Amygdala (tissue), 56 donors: Measurements from ENCODE around the gene SLC8A2.

Experiments
- DNase-seq, 56 donors: peaks; one replicate each; lab custom pipeline; 2025; lab: John Stamatoyannopoulos, UW

The SLC8A2 gene

GRCh38 chr19:47467914-47468313 is 3.8 kb downstream of the SLC8A2 start:
- DNase-seq = no peak

DNA sequence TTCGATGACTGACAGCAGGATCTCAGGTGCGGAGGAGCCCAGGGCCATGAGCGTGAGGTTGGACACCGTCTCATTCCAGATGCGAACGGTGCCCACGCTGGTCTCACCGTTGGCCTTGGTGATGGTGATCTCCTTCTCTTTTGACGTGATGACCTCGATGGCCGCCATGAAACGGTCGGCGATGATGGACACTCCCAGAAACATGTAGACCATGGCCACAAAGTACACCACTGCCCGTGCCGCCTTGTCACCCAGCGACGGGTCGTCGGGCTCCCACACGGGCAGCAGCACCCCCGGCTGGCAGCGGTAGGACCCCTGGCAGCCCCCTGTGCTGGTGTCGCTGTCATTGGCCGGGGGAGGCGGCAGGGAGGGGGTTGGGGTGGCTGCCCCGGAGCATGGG is 5.7 kb downstream of the SLC8A2 start:
- DNase-seq = no peak

DNA sequence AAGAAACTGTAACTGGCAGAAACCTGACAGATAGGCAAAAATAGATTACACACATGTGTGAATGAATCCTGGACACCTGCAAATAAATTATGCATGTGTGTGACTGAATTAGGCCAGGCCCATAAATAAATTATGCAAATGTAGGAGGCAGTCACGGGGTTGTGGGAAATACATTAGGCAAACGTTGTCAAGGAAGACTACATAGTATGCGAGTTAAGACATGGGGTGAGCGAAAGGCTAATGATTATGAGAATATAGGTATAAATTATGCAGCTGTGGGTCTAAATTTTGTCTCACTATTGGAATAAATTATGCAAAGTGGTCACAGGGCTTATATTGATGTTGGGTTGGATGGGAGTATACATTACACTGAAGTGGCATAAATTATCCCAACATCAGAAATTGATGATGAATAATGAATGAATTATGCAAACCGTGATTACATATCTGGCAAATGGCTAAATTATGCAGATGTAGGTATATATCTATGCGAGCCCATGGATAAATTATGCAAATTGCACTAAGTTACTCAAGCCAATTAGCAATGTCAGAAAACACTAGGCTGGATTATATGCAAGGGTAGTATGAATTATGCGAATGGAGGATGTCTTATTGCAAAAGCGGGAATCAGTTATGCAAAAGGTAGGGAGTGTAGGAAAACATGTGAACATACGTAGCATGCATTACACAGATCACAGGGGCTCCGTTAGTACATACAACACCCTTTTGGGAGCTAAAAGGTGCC is 6.8 kb downstream of the SLC8A2 start:
- no peak for DNase-seq

DNA sequence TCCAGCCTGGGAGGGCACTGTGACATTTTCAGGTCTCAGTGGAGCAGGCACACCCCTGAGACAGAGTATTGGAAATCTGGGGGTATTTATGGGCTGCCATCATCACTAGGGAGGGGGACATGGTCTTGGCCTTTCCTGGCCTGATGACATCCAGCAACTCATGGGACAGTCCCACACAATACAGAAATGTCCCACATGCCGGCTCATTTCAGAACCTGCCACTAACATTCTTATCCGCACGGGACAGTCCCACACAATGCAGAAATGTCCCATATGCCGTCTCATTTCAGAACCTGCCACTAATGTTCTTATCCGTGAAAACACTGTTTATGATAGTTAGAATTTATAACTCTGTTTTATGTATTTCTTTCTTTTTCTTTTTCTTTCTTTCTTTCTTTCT is 9.8 kb downstream of the SLC8A2 start:
- no peak for DNase-seq

DNA sequence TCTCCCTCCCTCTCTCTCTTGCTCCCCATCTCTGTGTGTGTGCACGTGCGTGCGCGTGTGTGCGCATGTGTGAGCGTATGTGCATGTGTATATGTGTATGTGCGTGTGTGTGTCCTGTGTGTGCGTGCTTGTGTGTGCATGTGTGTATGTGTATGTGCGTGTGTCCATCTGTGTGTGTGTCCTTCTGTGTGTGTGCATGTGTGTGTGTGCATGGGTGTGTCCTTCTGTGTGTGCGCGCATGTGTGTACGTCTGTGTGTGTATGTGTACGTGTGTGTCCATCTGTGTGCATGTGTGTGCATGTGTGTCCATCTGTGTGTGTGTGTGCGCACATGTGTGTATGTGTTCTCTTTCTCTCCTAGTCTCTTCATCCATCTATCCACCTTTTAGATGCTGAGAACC is 12.2 kb downstream of the SLC8A2 start:
- no peak for DNase-seq

GRCh38 chr19:47458672-47459071 is 13.0 kb downstream of the SLC8A2 start:
- DNase-seq = no peak

DNA sequence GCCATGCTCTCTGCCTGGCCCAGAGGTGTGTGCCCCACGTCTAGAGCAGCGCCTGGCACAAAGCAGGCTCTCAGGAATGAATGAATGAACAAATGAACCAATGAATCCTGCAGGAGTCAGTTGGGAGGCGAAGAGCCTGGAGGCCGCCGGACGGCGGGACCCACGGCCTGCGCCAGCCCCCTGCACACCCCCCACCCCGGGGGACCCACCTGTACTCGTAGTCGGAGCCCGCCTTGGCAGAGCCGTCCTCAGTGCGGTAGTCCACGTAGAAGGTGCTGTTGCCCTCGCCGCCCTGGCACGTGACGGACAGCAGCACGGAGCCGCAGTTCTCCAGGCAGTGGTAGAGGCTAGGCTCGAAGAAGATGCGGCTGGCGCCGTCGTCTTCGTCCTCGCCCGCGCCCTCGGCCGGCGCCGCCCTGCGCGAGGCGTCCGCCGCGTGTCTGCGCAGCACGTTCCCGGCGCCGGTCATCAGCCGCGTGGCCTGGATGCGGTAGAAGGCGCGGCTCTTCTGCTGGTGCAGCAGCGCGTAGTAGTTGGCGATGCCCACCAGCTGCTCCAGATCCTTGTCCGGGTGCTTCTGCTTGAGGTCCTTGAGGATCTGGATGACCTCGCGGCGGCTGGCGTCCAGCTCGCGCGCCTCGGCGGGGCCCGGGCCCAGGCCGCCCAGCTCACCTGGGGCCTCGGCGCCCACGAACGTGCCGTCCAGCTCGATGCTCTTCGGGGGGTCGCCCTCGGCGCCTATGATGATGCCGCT is 14.8 kb downstream of the SLC8A2 start:
- DNase-seq = no peak

DNA sequence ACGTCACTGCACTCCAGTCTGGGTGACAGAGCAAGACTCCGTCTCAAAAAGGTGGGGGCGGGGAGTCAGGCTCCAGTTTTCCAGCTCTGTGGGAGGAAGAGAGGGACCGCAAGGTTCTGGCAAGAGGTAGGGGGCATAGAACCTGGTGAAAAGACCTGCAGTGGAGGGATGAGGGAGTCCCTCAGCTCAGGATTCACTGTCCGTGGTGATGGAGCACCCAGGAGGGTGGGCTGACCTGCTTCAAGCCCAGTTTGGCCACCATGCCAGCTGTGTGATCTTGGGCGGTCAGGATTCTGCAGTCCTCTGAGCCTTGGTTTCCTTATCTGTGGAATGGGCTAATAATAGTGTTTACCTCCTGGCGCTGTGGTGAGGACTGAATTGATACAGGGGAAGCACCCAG is 21.2 kb downstream of the SLC8A2 start:
- DNase-seq = no peak

- no peak for DNase-seq
Observed at GRCh38 chr19:47448360-47448727, 23.3 kb downstream of the SLC8A2 start.

DNA sequence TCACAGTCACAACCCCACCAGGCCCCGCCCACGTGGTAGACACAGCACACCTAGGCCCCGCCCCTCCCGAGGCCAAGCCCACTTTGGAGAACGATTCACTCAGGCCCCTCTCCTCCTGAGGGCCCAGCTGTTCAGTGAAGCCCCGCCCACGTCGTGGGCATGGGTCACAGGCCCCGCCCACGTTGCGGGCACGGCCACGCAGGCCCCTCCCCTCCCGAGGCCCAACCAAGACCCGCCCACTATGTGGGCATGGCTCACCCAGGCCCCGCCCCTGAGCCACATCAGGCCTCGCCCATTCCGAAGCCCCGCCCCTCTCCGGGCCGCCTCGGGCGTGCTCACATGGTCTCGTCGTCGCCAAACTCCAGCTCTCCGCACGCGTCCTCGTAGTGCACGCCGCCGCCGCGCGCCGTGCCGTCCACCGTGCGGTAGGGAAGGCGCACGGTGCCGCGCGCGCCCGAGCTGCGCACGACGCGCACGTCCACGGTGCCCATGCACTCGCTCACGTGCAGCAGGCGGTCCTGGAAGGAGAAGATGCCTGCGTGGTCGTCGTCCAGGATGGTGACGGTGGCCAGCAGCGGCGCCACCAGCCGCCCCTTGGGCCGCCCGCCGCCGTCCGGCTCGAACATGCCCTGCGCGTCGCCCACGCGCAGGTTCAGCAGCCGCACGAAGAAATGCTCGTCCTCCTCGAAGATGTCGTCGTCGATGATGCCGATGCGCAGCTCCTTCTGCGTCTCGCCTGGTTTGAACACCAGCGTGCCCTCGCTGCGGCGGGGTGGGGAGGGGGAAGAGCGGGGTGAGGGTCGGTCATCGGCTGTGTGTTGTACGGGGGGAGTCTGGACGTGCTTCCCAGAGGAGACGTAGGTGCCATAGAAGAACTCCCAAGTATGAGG is 24.0 kb downstream of the SLC8A2 start:
- peak in 35 of 56 donors; percentile 8 to 86 (median 43) for DNase-seq

- peak in 18 of 56 donors; percentile 8 to 54 (median 32) for DNase-seq
Observed at GRCh38 chr19:47446534-47447469, 24.9 kb downstream of the SLC8A2 start.

- DNase-seq = peak in 24 of 56 donors; percentile 4 to 70 (median 32)
Observed at GRCh38 chr19:47445937-47446402, 25.7 kb downstream of the SLC8A2 start.

GRCh38 chr19:47445527-47445926 is 26.2 kb downstream of the SLC8A2 start:
- no peak for DNase-seq

DNA sequence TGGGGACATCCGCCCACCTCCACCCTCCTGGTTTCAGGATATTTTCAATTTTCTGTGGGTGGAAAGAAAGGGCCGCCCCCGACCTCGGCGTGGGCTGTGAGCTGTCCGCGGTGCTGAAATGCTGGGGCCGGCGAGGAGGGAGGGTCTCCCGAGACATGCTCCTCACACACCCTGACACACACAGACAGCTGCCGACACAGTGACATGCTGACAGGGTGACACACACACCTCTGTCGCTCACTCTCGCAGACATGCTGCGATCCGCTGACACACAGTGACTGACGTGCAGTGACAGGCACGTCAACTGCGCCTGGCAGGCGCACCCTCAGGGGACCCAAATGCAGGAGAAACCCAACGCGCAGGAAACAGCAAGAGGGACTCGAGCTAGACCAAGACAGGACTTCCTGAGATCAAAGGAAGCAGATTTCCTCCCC is 27.3 kb downstream of the SLC8A2 start:
- no peak for DNase-seq

- peak in 25 of 56 donors; percentile 4 to 67 (median 30) for DNase-seq
Observed at GRCh38 chr19:47443331-47443730, 28.4 kb downstream of the SLC8A2 start.

GRCh38 chr19:47438793-47439220 is 32.9 kb downstream of the SLC8A2 start:
- no peak for DNase-seq

DNA sequence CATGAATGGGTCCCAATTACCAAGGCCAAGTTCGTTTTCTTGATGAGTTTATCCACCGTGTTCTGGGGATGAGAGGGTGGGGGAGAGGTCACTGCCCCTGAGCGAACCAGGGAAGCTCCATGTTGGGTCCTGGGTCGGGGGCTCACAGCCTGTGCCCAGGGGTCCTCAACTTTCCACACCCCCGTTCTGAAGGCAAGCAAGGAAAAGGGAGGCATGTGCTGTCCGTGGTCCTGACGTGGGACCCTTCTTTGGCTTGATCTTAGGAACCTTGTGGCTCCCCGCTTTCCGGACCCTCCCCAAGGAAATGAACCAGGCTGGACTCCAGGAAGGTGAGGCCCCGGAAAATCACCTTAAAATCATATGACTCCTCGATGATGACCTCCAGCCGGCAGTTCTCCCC is 34.2 kb downstream of the SLC8A2 start:
- DNase-seq = no peak

GRCh38 chr19:47436712-47437401 is 34.8 kb downstream of the SLC8A2 start:
- peak in 51 of 56 donors; percentile 16 to 82 (median 52) for DNase-seq

- DNase-seq = no peak
Observed at GRCh38 chr19:47435883-47436417, 35.7 kb downstream of the SLC8A2 start.
